ENCODE results near the gene KIF17.
"Not testable (repeated sequence)": the region's sequence is repeated elsewhere in the genome, so short reads cannot be mapped to it uniquely, and the experiment has no call there.

KIF17 gene

GRCh38 chr1:20695515-20695914 is 22.3 kb downstream of the KIF17 start:
- no peak for DNase-seq

- no peak for DNase-seq
Observed at GRCh38 chr1:20693623-20694022, 24.2 kb downstream of the KIF17 start.

GRCh38 chr1:20691872-20692271 is 25.9 kb downstream of the KIF17 start:
- no peak for DNase-seq

DNA sequence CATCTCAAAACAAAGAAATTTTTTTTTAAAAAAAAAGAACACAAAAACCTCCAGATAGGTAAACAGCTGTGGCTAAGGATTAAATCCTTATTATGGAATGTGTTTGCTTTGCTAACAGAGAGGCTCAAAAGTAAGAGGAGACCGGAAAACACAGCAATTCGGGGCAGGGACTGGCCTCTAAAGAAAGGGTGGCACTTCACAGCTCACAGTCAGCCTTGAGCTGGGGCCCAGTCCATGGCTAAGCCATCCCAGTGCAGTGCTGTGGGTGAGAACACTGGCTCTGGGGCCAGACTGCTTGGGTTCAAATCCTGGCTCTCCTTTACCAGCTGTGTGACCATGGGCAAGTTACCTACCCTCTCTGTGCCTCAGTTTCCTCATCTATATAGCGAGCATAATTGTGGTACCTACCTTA is 28.2 kb downstream of the KIF17 start:
- DNase-seq, result no peak

GRCh38 chr1:20686883-20687725 is 30.7 kb downstream of the KIF17 start:
- DNase-seq, result no peak

GRCh38 chr1:20685741-20686140 is 32.1 kb downstream of the KIF17 start:
- peak in 14 of 58 donors; percentile 10 to 41 (median 28) for DNase-seq

DNA sequence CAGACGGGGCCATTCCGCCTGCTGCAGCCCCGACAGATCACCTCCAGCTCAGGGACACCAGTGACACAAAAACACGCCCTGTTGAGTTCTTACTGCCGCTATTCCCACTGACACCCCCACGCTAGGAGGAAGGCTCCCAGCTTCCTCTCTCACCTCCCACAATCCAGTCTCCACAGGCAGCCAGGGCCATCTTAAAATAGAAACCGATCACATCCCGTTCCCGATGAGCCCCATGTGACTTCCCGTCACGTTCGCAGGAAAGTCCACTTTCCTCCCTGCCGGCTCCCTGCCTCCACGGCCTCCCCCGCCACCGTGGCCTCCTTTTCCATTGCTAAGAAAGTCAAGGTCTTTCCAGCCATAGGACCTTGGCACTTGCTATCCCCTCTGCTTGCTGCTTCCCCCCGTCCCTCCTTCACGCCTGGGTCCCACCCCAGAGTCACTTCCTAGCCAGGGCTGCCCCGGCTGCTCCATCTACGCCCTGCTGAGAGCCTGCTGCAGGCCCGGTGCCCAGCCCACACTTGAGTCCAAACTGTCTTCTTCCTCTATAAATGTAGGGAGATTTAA is 32.6 kb downstream of the KIF17 start:
- DNase-seq, result peak in 21 of 58 donors; percentile 11 to 79 (median 26)

GRCh38 chr1:20684651-20685050 is 33.2 kb downstream of the KIF17 start:
- no peak for DNase-seq

DNA sequence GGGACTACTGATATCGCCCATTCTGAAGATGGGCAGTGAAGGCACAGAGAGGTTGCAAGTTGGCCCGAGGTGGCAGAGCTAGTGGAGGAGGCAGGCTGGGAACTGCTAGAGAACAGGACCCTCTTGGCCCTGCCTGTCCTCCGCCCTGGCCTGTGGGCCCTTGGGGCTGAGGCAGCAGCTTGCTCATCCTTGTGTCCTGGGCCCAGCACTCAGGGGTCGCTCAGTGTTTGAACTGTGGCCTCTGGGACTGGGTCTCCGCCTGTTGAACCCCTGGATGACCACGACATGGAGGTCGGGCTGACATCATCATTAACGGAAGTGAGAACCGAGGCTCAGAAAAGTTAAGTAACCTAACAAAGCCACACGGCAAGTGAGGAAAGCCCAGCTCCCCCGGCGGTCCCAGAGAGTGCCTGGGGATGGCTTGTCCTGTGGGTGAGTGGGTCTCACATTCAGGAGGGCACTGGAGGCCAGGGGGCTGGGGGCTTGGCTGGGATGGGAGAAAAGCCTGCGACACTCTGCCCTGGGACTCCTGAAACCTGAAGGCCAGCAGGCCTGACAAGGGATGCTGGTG is 33.7 kb downstream of the KIF17 start:
- DNase-seq, result no peak

DNA sequence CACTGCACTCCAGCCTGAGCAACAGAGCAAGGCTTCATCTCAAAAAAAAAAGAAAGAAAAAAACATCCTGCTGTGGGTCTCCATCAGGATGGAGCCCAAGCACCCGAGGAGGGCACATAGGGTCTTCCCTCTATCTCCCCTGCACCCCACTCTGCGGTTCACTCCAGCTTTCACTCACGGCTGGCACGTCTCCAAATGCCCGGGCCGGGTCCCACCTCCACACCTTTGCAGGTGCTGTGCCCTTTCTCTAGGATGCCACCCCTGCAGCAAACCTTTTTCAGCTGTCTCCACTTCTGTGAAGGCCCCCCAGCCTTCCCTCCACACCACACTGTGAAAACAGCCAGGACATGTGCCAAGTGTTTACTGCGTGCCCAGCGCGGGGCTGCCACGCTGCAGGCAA is 34.2 kb downstream of the KIF17 start:
- no peak for DNase-seq

- peak in 29 of 58 donors; percentile 7 to 69 (median 31) for DNase-seq
Observed at GRCh38 chr1:20682571-20683236, 35.1 kb downstream of the KIF17 start.

GRCh38 chr1:20681999-20682398 is 35.8 kb downstream of the KIF17 start:
- no peak for DNase-seq

DNA sequence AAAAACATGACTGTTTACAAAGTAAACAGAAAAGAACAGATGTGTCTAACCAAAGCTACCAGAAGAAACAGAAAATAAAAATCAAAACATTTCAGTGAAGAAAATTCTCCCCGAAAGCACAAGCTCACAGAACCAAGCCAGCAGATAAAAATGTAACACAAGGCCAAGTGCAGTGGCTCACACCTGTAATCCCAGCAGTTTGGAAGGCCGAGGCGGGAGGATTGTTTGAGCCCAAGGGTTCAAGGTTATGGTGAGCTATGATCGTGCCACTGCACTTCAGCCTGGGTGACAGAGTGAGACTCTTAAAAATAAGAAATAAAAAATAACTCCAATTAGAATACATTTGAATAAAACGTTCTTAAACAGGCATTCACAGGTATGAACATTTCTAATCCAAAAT is 37.5 kb downstream of the KIF17 start:
- no peak for DNase-seq

GRCh38 chr1:20678599-20678998 is 39.2 kb downstream of the KIF17 start:
- DNase-seq, result no peak

DNA sequence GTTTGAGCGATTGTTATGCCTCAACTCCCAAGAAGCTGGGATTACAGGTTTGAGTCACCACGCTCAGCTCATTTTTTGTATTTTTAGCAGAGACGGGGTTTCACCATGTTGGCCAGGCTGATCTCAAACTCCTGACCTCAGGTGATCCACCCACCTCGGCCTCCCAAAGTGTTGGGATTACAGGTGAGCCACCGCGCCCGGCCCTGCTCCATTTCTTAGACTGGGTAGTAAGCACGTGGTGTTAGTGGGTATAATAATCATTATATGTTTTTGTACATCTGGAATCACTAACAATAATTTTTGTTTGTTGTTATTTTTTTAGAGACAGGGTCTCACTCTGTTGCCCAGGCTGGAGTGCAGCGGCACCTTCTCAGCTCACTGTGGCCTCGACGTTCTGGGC is 44.2 kb downstream of the KIF17 start:
- not testable (repeated sequence) for DNase-seq

DNA sequence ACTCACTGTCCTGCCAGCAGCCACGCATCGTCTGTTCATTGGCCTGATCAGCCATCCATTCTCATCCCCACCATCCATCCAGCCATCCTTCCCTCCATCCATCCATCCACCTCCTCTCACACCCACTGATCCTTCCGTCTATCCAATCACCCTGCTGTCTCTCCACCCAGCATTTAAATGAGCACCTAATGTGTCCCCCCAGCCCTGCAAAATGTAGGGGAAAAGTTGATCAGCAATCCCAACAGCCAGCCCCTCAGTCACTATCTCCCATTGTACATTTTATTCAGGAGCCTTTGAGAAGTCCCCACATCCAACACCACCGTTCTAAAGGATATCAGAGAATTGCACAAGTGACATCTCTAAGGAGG is 45.6 kb downstream of the KIF17 start:
- no peak for DNase-seq

- no peak for DNase-seq
Observed at GRCh38 chr1:20670936-20671335, 46.9 kb downstream of the KIF17 start.

DNA sequence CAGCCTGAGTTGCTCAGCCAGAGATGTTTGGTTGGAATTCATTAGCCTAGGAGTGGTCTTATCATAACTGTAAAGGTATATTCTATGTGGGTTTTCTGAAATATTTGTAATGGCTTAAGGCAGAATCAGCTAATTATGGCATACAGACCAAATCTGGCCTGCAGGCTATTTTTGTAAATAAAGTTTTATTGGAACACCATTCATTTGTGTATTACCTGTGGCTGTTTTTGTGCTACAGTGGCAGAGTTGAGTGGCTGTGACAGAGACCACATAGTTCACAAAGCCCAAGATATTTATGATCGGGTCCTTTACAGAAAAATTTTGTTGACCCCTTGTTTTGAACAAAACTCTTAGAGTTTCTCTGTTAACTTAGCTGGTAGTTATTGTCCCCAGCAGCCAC is 49.2 kb downstream of the KIF17 start:
- no peak for DNase-seq

GRCh38 chr1:20666804-20667203 is 51.0 kb downstream of the KIF17 start:
- no peak for DNase-seq

DNA sequence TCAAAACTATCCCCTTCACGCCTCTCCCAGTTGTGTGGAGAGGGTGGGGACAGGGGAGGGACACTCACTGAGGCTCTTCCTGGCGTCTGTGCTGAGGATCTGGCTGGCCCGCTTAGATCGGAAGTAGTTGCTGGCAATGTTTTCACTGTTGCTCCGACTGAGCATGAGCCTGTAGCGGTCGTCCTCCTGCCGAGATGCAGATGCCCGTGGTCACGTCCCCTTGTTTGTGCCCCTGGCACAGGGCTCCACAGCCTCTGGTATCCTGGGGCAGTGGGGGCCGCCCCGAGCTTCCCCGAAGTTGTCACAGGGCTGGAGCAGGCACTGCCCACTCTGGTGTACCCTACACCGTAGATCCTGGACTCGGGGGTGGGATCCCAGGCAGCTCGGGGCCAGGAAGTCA is 51.7 kb downstream of the KIF17 start:
- no peak for DNase-seq

GRCh38 chr1:20665726-20666125 is 52.1 kb downstream of the KIF17 start:
- DNase-seq, result no peak
